Activated CD8-positive, alpha-beta memory T cell treated with anti-CD3 and anti-CD28 coated beads for 48 hours (primary cell): ENCODE results near the gene PACC1.
"Not testable (repeated sequence)": the region's sequence is repeated elsewhere in the genome, so short reads cannot be mapped to it uniquely, and the experiment has no call there.

Experiments used
- DNase-seq, 3 experiments: peaks; one replicate each; pipeline ENCODE4 v3.0.0-alpha.2; 2020; ENCODE audit warnings: low read depth in 2 of 3, low spot score in 2 of 3

The PACC1 gene

DNA sequence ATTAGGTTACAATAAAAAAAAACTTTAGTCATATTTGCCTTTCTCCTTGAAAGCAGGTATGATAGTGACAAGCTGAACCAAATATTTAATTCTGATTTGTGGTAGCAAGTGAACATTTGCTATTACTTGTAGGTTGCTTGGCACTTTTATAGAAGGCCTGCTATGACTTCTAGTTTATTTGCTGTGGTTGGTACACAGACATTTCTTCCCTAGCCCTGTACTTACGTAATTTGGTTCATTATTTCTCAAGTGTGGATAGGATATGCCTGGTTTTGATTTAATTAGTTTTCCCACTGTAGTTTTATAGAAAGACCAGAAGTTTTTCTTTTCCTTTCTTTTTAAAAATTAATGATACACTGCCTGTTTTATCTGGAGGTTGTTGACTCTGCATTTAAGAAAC, 73.6 kb downstream of the PACC1 start:
- DNase-seq = no peak

- no peak for DNase-seq
Measured at GRCh38 chr1:212329105-212329504, 85.6 kb downstream of the PACC1 start.

DNA sequence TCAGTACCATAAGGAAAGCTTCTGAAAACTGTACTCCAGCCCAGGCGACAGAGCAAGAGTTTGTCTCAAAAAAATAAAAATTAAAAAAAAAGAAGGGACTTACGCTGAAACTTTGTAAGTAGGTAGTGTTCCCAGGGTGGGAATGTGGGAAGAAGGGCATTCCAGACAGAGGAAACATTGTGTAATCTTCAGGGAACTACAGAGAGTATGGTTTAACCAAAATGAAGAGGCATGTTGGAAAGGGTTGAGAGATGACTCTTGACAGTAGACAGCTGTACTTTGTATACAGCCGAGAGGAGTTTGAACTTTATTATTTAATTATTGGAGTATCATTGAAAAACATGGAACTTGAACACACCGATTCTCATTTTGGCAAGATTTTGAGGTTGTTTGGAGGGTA, 86.4 kb downstream of the PACC1 start:
- DNase-seq = no peak

- DNase-seq = no peak
Measured at GRCh38 chr1:212326541-212326940, 88.1 kb downstream of the PACC1 start.

GRCh38 chr1:212323066-212323465, 91.6 kb downstream of the PACC1 start:
- no peak for DNase-seq

- not testable (repeated sequence) for DNase-seq
Measured at GRCh38 chr1:212321031-212321430, 93.7 kb downstream of the PACC1 start.

- DNase-seq = no peak
Measured at GRCh38 chr1:212317916-212318315, 96.8 kb downstream of the PACC1 start.

GRCh38 chr1:212315907-212316306, 98.8 kb downstream of the PACC1 start:
- DNase-seq = no peak

DNA sequence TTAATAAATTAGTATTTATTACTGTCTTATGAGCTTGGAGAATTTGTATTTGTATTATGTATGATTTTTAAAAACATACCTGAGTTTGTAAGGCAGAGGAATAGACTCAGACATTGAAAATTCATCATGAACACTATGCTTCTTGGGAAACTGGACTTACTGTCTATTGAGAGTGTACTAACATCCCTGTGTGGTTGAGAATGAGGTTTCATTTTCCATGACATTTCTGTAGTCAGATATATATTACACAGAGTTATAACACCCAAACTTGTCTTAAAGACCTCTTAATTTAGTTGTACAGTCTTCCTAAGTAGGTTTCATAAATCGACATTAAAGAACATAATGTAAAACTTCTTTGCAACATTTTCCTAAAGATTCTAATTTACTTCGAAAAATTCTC, 99.5 kb downstream of the PACC1 start:
- DNase-seq = no peak
